GM18868 (cell line): ENCODE data around the gene RASL10A.

Experiments
- ATAC-seq: cut with Tn5 transposase; IDR thresholded peaks from one replicate; pipeline ENCODE4 v1.9.1; 2021; ENCODE audit warnings: mild to moderate bottlenecking, moderate library complexity; ENCODE audit not compliant: unreplicated experiment

Gene RASL10A

GRCh38 chr22:29270475-29271271, 44.8 kb downstream of the RASL10A start:
- no peak for ATAC-seq

GRCh38 chr22:29269731-29270474, 45.6 kb downstream of the RASL10A start:
- ATAC-seq: no peak

DNA sequence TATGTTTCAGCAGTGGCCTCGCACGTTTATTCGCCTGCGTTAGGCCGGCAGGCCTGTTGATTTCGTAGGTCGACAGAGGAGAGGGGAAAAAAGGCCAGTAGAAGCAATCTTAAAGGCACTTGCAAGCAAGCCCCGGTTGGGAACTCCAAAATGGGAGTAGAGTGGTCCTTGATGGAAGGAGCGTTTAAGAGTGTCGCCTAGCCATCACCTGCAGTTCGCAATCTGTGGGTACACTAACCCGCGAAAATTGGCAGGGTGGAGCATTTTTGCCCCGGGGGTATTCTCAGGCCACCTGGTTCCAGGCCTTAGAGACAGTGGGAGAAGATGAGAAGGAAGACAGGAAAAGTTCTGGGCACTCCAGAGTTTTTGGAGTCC, 46.3 kb downstream of the RASL10A start:
- no peak for ATAC-seq

DNA sequence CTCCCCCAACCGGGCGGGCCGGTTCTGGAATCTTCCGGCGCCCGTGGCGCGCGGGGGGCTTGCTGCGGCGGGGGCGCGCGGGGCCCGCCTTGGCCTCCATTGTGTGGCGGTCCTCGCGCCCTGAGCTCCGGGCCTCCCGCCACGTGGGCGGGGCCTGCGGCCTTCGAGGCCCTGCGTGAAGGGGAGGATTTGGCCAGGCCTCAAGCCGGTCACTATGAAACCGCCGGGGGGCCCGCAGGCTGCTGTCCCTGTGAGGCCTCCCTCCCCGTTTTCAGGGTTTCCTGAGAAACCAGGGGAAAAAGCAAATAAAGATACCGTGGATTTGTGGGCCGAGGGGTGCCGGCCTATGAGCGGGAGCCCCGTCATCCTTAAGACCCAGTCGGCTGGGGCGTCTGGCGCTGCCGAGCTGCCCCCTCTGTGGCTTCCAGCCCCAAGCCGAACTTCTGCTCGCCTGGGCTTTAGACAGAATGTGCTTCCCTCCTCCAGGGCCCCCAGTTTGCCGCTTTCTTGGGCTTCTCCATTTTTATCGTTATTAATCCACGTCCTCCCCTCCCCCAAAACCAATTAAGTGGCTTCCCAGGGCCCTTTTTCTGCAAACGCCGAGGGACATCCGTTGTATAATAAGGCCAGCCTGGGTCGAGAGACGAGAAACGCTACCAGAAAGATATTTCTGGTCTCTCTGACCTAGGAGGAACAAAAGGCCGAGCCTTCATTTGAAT, 46.8 kb downstream of the RASL10A start:
- peak; percentile 16 for ATAC-seq

GRCh38 chr22:29267858-29268510, 47.5 kb downstream of the RASL10A start, which contains the start of the genes EWSR1 and RHBDD3:
EWSR1 (plus strand) TSS chr22:29268268; CDS start chr22:29268337, 69 bp downstream.
RHBDD3 (minus strand) TSS chr22:29267981; CDS start chr22:29265626, 2,355 bp downstream.
- peak; percentile 83 for ATAC-seq

- ATAC-seq: no peak
Observed at GRCh38 chr22:29267462-29267857, 48.0 kb downstream of the RASL10A start.

DNA sequence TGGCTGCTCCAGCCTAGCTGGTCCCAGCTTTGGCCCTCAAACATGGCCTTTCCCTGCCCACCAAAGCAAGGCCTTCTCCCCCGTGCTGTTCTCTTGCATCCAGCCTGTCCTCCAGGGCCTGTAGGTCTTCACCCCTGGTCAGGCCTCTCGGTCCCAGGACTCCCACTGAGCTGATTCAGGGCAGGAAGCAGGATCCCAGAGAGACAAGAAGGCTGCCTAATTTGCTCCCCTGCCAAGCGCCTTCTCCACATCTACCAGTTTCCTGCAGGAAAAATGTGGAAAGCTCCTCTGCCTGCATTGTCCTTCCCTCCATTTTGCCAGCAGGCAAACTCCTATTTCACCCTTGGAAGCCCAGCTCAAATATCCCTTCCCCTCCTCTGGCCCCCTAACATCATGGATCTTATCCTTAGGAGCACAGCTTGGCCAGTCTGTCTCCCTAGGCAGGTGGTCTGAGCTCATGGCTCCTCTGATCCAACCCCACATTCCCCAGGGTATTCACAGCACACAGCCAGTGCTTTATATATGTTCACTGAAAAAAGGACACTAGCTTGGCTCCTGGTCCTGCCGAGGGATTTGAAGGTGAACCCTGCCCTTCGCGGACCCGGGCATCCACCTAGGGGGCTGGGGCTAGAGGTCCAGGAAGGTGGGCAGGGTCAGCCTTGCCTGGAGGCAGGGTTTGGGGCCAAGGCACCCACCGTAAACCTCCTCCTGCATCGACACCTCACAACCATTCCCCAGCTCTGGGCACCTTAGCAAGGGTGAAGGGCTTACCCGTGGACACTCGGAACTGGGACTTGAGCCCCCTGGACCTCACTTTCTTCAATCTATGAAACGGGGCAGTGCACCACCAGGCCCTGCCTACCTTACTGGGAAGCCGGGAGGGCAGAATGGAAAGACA, 48.7 kb downstream of the RASL10A start:
- ATAC-seq: no peak

DNA sequence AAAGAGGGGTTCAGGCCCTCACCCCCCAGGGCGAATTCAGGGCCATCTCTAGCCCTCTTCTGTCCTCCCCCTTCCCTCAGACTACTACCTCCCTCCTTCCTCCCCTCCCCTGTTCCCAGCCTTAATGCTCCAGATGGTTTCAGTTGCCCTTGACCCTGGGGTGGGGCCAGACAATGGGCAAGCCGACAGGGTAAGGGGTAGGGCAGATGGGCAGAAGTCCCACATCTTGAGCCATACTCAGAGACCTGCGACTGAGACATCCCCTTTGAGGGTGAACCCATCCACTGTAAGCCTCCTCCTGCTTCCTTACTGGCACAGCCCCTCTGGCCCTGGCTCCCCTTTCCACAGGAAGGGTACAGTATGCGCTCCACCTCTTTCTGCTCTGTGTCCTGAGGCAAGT, 49.6 kb downstream of the RASL10A start:
- ATAC-seq: no peak

GRCh38 chr22:29265305-29265704, 50.2 kb downstream of the RASL10A start:
- ATAC-seq: no peak

- no peak for ATAC-seq
Observed at GRCh38 chr22:29263791-29264276, 51.7 kb downstream of the RASL10A start.
